Esophagus squamous epithelium (tissue), 4 donors: ENCODE measurements around the gene MBD3.

Experiments
- POLR2A ChIP-seq, 4 donors: fragments of 450-650 bp; IDR thresholded peaks; one replicate each; pipeline ENCODE4 v1.6.1; 2017; ENCODE audit warnings: antibody characterized with exemption in 4 of 4, mild to moderate bottlenecking in 4 of 4, moderate library complexity in 3 of 4
- TF ChIP-seq, protein P1 (sequence below), 6 experiments: fragments of 450-650 bp in 4 of 6; fragments of 200-600 bp in 2 of 6; sonication (generic) in 2 of 6; IDR thresholded peaks; one replicate each; pipeline ENCODE4 v1.5.1; 2016 to 2019; ENCODE audit warnings: antibody characterized with exemption in 6 of 6, mild to moderate bottlenecking in 4 of 6, moderate library complexity in 4 of 6

DNA sequence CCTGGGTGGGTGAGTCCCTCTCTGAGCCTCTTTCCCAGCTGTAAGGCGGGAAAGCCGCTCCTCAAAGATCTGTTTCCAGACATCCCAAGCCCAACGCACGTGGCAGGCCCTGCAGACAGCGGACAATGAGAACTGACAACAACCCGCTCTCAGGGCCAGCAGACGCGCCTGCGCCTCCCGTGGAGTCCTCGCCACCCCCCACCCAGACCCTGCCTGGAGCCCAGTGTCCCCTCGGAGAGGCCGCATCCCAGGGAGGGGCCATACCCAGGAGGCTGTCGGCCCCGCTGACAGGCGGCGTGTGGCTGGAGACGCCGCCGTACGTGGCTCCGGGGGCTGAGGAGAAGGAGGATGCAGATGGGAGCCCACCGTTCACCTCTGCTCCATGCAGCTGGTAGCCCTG, 28.9 kb upstream of the MBD3 start:
- TF ChIP-seq POLR2A (IDR thresholded peaks at IDR 0.05), result no peak
- TF ChIP-seq, protein P1, sequence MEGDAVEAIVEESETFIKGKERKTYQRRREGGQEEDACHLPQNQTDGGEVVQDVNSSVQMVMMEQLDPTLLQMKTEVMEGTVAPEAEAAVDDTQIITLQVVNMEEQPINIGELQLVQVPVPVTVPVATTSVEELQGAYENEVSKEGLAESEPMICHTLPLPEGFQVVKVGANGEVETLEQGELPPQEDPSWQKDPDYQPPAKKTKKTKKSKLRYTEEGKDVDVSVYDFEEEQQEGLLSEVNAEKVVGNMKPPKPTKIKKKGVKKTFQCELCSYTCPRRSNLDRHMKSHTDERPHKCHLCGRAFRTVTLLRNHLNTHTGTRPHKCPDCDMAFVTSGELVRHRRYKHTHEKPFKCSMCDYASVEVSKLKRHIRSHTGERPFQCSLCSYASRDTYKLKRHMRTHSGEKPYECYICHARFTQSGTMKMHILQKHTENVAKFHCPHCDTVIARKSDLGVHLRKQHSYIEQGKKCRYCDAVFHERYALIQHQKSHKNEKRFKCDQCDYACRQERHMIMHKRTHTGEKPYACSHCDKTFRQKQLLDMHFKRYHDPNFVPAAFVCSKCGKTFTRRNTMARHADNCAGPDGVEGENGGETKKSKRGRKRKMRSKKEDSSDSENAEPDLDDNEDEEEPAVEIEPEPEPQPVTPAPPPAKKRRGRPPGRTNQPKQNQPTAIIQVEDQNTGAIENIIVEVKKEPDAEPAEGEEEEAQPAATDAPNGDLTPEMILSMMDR (IDR thresholded peaks at IDR 0.05), result no peak
